ENCODE measurements around the gene FBXL2. TPM values are rescaled to one million over a fixed set of nuclear protein-coding genes. Genes with fewer than 3 reads are reported as not detected.

Gene FBXL2
- total and polyA plus RNA-seq, 2 of the 4 experiments (the other 2 are of a cell fraction): 15.8 to 21.0 TPM

DNA sequence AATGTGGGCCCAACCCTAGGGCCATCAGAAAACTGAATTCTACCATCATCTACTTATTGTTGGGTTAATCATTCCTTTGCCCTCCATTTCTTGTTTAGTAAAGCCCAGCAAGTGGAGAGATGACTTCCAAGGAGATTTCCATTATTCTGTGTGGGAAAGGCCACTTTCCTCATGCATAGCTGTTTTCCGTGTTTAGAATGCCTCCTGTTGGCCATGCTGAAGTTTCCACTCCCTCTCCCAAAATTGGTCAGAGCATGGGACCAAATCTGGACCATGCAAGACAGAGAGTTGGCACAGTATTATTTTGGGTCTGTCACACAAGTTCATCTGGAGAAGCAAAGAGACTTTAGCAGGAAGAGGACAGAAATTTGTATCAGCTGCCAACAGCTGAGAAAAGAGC is 43.4 kb upstream of the FBXL2 start:
- Histone ChIP-seq H4K20me1 (ENCODE audit: insufficient read depth, low read length) (no peaks in the 10 kb centered on the region), H3K9me3 (ENCODE audit: control insufficient read depth, insufficient read depth, low read length) (no peaks in the 10 kb centered on the region), H2BK5ac (ENCODE audit: low read depth, low read length, poor library complexity, severe bottlenecking) (no peak overlapping the region), H4K8ac (ENCODE audit: low read depth in 2 of 2, low read length in 2 of 2) (no peak overlapping the region), H3K27me3 (ENCODE audit: control insufficient read depth, insufficient read depth, low read length) (peaks cover 16% of the 10 kb centered on the region), H3K79me1 (ENCODE audit: low read depth in 1 of 2, low read length in 2 of 2) (no peaks in the 10 kb centered on the region), H3K56ac (ENCODE audit: extremely low read depth, insufficient read depth, low read length) (no peak overlapping the region), H3K9ac (ENCODE audit: low read depth, low read length) (no peak overlapping the region), H2BK120ac (ENCODE audit: low read depth, low read length) (no peak overlapping the region), H3K9me1 (ENCODE audit: insufficient read depth, low read length) (no peaks in the 10 kb centered on the region), H3K14ac (replicated peaks; ENCODE audit: low read depth, low read length) (no peak overlapping the region), H3K4me1 (ENCODE audit: control insufficient read depth, insufficient read depth, low read length) (no peaks in the 10 kb centered on the region), H3K36me3 (ENCODE audit: control insufficient read depth, insufficient read depth, low read length) (no peaks in the 10 kb centered on the region), H2AK5ac (ENCODE audit: low read depth, low read length) (no peak overlapping the region), H2AFZ (replicated peaks; ENCODE audit: low read length, poor library complexity) (no peak overlapping the region), H2BK20ac (ENCODE audit: low read depth, low read length) (no peak overlapping the region), H3K18ac (ENCODE audit: low read depth, low read length) (no peak overlapping the region), H2BK15ac (ENCODE audit: low read depth, low read length) (no peak overlapping the region), H3K27ac (ENCODE audit: insufficient read depth, low read length) (no peak overlapping the region), H4K91ac (ENCODE audit: insufficient read depth, low read depth, low read length) (no peak overlapping the region), H4K5ac (ENCODE audit: low read depth, low read length) (no peak overlapping the region), H3K4ac (ENCODE audit: low read depth, low read length) (no peak overlapping the region), H2AK9ac (replicated peaks; ENCODE audit: low read depth, low read length, poor library complexity) (peak overlapping the region; percentile 42), H3K4me2 (ENCODE audit: low read depth, low read length) (no peak overlapping the region), H3K23ac (ENCODE audit: low read depth, low read length) (no peak overlapping the region), H3K4me3 (ENCODE audit: insufficient read depth, low read depth, low read length) (no peak overlapping the region)
- ChIA-PET CTCF (no interaction called here), POLR2A (ENCODE audit: unreplicated experiment) (no interaction called here)
- DNase-seq (no peak), ATAC-seq (ENCODE audit: low read depth) (no peak)
- intact Hi-C loops (cut with micrococcal nuclease) (no loop called here), dilution Hi-C loops (cut with HindIII; ENCODE audit: low sequenced_read_pairs, unreplicated experiment) (no loop called here), in situ Hi-C loops (cut with MboI; ENCODE audit: low sequenced_read_pairs) (no loop called here)
- no CpG with 5 or more reads among the region's 1 CpG for WGBS, 2 experiments (ENCODE audit: extremely low coverage in 2 of 2, insufficient read length in 1 of 2)
- no TSS peak for BruUV-seq (replicated peaks)
- TF ChIP-seq, protein P1, sequence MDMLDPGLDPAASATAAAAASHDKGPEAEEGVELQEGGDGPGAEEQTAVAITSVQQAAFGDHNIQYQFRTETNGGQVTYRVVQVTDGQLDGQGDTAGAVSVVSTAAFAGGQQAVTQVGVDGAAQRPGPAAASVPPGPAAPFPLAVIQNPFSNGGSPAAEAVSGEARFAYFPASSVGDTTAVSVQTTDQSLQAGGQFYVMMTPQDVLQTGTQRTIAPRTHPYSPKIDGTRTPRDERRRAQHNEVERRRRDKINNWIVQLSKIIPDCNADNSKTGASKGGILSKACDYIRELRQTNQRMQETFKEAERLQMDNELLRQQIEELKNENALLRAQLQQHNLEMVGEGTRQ (IDR thresholded peaks at IDR 0.05; ENCODE audit: low read depth, low read length): no peak
- TF ChIP-seq FOS (IDR thresholded peaks at IDR 0.05; ENCODE audit: low read depth, low read length) (no peak), SMC3 (IDR thresholded peaks at IDR 0.05; ENCODE audit: low read depth, low read length) (no peak)
